Measurements from ENCODE around the gene NCBP3.

The NCBP3 gene

DNA sequence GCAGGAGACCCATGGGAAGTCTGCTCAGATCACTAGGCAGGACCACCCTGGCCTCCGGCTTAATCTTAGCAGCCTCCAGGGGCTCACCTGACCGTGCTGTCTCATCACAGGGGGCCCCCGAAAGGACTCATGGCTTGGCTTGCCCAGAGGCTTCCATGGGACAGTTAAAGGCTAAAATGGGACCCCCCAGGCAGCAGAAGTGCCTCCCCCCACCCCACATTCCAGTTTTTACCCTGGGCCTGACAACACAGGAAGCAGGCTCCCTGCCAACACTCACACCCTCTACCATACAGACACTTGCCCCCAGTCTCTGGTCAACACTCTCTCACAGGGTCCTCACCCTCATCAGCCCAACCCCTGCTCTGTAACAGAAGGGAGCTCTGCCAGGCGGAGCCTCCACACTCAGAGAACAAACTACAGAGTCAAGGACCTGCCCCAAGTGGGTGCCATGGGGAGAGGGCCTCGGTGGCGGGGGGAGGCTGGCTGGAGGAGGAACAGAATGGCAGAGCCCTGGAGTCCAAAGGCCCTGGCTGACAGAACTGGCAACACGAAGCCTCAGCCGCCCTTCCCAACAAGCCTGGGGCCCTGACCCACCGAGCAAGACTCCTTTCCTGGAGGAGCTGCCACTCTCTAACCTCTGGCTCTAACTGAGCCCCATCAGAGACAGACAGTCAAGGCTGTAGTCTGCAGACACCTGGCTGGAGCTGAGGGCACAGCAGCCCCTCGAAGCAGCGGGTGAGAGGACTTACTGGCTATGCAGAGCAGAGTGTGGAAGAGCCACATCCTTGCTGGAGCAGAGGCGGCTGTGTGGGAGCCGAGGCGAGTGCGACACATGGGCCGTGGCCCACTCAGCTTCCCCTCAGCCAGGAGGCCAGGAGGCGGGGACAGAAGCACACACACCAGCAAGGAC, 45.4 kb downstream of the NCBP3 start, which contains the start of gene ITGAE:
ITGAE (minus strand) TSS at position 827 of the 910 bp plus-strand sequence; CDS start at position 783, 44 bp downstream.
- TF ChIP-seq GATA3 (IDR thresholded peaks at IDR 0.05; ENCODE audit: low read depth, low read length) (no peak), GATA2 (IDR thresholded peaks at IDR 0.05; ENCODE audit: low read depth, low read length) (no peak)

DNA sequence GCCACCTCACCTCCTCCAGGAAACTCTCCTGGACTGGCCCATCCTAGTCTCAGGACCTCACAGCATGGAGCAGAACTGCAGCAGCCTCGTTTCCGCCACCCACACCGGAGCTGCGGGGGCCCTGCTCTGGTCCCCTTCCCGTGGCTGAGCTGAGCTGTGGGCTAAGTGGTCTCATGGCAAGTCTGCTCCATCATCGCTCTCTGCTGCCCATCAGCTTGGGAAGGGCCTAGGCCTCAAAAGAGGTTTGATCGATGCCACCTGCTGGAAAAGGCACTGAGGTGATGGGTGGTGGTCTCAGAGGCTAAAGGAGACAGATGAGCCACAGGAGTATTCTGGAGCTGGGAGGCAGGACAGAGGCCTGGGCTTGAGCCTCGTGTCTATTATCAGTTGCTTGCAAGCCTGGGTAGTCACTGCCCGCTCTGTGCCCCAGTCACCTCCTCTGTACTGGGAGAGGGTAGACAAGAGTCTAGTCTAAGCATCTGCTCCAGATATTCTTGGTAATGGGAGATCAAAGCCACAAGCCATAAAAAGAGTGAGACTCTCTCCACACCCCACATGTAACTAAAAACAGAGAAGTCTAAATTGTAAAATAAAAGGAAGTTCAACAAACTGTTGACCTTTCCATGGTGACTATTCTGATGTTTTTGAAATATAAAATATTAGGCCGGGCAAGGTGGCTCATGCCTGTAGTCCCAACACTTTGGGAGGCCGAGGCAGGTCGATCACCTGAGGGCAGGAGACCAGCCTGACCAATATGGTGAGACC, 46.7 kb downstream of the NCBP3 start:
- TF ChIP-seq GATA2 (IDR thresholded peaks at IDR 0.05; ENCODE audit: low read depth, low read length) (no peak), GATA3 (IDR thresholded peaks at IDR 0.05; ENCODE audit: low read depth, low read length) (no peak)

DNA sequence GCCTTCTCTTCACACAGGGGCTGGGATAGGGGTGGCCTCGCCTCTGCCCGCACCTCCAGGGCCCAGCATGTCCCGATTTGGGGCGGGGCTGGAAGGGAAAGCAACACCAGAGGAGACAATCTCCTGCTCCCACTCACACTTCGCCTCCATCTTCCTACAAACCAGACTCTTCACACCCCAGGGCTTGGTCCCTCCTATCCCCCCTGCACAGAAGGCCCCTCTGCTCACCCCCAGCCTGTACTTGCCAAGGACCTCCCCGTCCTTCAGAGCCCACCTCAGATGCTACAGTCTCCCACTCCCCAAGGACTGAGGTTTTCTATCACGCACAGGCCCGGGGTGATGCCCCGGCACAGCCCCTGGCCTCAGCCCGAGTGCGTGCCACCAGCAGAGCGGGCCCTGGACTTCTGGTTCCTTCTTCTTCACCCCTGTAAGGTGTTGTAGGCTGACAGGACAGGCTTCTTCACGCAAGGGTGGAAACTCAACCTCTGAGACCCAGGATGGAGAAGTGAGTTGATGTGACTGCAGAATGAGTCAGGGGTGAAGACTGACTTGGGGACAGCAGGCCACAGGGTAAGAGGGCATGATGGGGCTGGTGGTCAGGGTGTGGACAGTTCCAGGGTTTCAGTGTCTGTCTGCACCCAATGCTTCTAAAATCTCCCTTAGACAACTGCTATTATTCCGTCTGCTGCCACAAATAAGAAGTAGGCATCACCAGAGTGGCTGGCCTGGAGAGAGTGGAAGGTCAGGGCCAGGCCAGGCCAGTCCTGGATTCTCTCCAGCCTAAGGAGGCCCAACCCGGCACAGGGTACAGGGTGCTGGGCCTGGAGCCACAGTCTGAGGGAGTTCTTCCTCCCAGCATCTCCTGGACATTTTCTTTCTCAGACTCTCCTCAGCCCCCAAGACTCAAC, 47.5 kb downstream of the NCBP3 start:
- TF ChIP-seq GATA2 (IDR thresholded peaks at IDR 0.05; ENCODE audit: low read depth, low read length) (no peak), GATA3 (IDR thresholded peaks at IDR 0.05; ENCODE audit: low read depth, low read length) (no peak)

DNA sequence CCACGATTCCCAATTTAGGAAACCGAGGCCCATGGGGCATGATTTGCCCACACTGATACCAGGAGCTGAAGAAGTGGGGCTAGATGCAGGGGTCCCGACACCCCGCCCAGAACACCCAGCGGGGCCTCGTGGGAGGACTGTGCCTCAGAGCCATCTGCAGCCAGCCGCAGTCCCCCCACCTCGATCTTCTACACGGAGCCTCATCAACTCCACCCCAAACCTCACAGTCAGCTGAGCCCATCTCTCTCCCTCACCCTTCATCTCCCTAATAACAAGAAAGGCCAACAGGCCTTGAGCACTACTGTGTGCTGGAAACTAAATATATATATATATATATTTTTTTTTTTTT, 49.2 kb downstream of the NCBP3 start:
- no peak for TF ChIP-seq GATA2 (IDR thresholded peaks at IDR 0.05; ENCODE audit: low read depth, low read length)
- no peak for TF ChIP-seq GATA3 (IDR thresholded peaks at IDR 0.05; ENCODE audit: low read depth, low read length)

DNA sequence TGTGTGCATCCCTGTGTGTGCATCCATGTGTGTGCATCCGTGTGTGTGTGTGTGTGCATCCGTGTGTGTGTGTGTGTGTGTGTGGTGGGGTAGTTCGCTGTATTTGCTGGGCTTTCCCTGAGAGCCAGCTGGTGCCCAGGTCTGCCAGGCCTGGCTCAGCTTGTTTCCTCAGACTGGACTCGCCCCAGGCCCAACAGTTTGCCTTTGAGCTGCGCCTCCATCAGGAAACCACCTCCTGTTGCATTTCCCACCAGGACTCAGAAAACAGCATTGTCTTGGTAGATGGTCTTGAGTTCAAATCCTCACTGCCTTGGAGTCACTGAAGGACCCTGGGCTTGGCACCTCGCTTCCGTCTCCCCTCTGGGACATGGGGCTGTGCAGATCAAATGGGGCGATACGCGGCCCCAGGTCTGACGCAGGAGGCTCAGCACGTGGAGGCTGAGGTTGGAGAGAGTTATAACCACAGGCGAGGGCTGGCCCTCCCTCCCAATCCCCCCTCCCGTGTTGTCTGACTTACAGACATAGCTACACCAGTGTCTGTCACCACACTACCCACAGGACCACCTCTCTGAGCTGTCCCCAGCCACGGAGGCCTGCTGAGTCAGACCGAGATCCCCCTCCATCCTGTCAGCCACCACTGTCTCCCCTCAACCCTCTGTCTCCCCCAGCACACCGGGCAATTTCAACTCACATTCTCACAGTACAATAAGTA, 49.8 kb downstream of the NCBP3 start:
- TF ChIP-seq GATA2 (IDR thresholded peaks at IDR 0.05; ENCODE audit: low read depth, low read length), result no peak
- TF ChIP-seq GATA3 (IDR thresholded peaks at IDR 0.05; ENCODE audit: low read depth, low read length), result no peak

DNA sequence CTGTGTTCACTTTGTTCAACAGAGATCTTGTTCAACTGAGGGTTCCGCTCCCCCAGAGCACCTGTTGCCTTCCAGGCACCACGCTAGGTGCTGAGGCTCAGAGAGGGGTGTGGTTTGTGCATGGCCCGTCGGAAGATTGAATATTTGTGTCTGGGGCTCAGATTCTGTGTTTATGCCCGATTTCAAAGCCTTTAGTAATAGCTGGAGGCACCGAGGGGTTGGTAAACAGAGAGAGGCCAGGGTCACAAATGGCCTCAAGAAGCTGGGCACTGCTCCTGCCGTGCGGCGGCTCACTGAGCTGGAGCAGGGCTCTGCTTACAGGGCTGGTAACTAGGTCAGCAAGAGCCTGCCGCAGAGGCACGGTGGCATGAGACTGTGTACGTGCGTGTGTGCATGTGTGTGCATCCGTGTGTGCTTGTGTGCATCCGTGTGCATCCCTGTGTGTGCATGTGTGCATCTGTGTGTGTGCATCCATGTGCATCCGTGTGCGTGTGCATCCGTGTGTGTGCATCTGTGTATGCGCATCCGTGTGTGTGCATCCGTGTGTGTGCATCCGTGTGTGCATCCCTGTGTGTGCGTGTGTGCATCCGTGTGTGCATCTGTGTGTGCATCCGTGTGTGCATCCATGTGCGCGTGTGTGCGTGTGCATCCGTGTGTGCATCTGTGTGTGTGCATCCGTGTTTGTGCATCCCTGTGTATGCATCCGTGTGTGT, 50.5 kb downstream of the NCBP3 start:
- TF ChIP-seq GATA2 (IDR thresholded peaks at IDR 0.05; ENCODE audit: low read depth, low read length) (no peak), GATA3 (IDR thresholded peaks at IDR 0.05; ENCODE audit: low read depth, low read length) (no peak)

DNA sequence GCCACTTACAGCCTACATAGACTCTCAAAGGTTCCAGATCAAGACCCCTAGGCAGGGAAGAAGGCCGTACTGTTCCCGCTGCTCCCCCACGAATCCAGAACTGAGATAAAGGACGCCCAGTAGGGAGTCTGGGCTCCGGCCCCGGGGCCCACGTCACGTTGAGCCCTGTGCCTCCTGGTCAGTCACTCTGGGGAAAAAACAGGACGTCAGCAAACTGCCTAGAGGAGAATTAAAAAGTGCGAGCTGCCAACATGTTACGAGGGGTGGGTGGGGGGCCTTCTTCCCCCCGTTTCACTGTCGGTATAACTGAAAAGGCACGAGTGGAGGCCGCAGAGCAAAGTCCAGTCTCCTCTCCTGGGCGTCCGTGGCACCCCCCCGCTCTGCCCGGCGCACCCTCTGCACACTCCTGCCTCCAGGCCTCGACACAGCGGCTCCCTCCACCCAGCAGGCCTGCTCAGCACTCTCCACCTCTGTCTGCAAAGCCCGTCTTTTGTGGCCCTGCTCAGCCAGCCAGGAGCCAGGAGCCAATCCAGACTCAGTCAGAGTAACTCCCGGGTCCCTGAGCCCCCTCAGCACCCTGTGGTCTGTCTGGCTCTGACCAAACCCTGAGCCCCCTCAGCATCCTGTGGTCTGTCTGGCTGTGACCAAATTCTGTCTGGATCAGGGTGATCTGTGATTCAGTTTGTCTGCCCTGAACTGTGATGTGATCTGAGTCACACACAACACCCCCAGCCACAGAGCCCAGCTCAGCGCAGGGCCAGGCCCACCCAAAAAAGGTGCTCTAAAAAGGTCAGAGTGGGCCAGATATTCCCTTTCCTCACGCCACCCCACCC, 51.3 kb downstream of the NCBP3 start:
- TF ChIP-seq GATA2 (IDR thresholded peaks at IDR 0.05; ENCODE audit: low read depth, low read length) (no peak), GATA3 (IDR thresholded peaks at IDR 0.05; ENCODE audit: low read depth, low read length) (no peak)

DNA sequence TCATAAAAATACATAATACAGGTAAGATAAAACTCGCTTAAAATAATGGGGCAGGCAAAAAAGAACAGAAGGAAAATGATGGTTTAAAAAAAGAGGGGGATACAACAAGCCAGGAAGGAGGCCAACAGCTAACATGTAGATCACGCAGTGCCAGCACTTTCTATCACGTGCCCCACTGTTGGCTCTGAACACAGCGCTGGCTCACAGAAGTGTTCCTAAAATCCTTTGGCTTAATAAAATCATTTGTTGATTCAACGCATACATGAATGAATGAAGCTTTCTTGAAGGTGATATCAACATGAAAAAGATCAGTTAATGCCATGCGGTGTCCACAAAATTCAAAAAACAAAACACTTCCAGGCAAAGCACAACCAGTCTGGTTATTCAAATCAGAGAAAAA, 53.6 kb downstream of the NCBP3 start:
- TF ChIP-seq GATA3 (IDR thresholded peaks at IDR 0.05; ENCODE audit: low read depth, low read length) (no peak), GATA2 (IDR thresholded peaks at IDR 0.05; ENCODE audit: low read depth, low read length) (no peak)

DNA sequence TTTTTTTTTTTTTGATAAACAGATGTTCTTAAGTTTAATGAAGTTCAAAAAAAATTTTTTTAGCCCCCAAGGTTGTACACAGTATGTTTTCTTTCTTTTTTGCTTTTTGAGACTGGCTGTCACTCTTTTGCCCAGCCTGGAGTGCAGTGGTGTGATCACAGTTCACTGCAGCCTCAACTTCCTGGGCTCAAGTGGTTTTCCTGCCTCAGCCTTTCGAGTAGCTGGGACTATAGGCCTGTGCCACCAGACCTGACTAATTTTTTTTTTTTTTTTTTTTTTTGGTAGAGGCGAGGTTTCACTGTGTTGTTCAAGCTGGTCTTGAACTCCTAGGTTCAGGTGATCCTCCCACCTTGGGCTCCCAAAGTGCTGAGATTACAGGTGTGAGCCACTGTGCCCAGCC, 57.8 kb downstream of the NCBP3 start:
- TF ChIP-seq GATA2 (IDR thresholded peaks at IDR 0.05; ENCODE audit: low read depth, low read length) (no peak), GATA3 (IDR thresholded peaks at IDR 0.05; ENCODE audit: low read depth, low read length) (no peak)

DNA sequence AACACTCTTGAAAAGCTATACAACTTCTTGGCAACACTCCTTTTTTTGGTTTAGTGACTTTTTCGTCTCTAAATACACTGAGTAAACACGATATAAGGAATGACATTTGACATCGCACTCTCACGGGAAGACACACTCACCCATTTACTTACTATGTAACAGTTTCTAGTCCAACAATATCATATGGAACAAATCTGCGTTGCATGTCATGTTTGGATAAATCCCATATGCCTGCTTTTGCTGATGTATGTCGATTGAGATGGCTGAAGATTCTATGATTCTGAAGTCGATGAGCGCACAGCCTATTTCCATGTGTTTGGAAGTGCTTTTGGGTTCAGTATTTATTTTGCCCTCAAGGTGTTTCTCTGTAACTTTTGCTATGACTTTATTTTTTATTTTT, 63.3 kb downstream of the NCBP3 start:
- no peak for TF ChIP-seq GATA3 (IDR thresholded peaks at IDR 0.05; ENCODE audit: low read depth, low read length)
- no peak for TF ChIP-seq GATA2 (IDR thresholded peaks at IDR 0.05; ENCODE audit: low read depth, low read length)

DNA sequence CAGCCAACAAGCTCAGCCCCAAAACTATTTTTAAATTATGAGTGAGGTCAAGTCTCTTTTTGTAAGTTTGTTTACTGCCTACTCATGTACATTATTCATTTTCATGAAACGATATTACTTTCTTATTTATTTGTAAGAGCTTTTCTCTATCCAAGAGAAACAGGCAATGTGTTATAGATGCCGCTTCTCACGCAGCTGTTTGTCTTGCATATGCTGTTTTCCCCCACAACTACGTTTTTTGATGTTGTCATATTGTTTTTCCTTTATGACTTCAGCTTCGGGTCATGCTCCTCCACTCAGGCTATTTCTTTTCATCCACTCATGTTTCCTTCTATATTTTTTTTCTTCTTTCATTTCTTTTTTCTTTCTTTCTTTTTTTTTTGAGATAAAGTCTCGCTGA, 65.1 kb downstream of the NCBP3 start:
- TF ChIP-seq GATA2 (IDR thresholded peaks at IDR 0.05; ENCODE audit: low read depth, low read length) (no peak), GATA3 (IDR thresholded peaks at IDR 0.05; ENCODE audit: low read depth, low read length) (no peak)
